Activated CD8-positive, alpha-beta T cell treated with anti-CD3 and anti-CD28 coated beads, Interleukin-2, amount 10 ng/mL, durations not matched to agents 7 days and 5 days (primary cell): ENCODE data around the gene FOLH1. TPM values are rescaled to one million over a fixed set of nuclear protein-coding genes. Genes with fewer than 3 reads are reported as not detected.
"Not testable (repeated sequence)": the region's sequence is repeated elsewhere in the genome, so short reads cannot be mapped to it uniquely, and the experiment has no call there.

Source experiments
- ATAC-seq: fragments of 150-1000 bp; cut with Tn5 transposase; one replicate; pipeline ENCODE4 v1.10.0; 2021; ENCODE audit warnings: moderate library complexity
- CTCF ChIA-PET: fragments of 350-600 bp; sonication (Branson Sonifier 250); formaldehyde crosslinking; loops from one replicate; lab custom pipeline; 2021; ENCODE audit warnings: antibody characterized with exemption; lab: Charles Lee
- POLR2A ChIA-PET: fragments of 350-600 bp; sonication (Branson Sonifier 250); formaldehyde crosslinking; loops from one replicate; lab custom pipeline; 2021; ENCODE audit warnings: antibody characterized with exemption; lab: Charles Lee
- DNase-seq: peaks from one replicate; pipeline ENCODE4 v3.0.0-alpha.2; 2020
- H3K27ac Mint-ChIP-seq: one replicate; pipeline ENCODE4 v1.8.0; 2021; ENCODE audit warnings: mild to moderate bottlenecking, mixed read lengths
- H3K27me3 Mint-ChIP-seq: one replicate; pipeline ENCODE4 v1.8.0; 2021; ENCODE audit warnings: low read depth, mixed read lengths
- H3K36me3 Mint-ChIP-seq: one replicate; pipeline ENCODE4 v1.8.0; 2021; ENCODE audit warnings: low read depth, mixed read lengths
- H3K4me1 Mint-ChIP-seq: one replicate; pipeline ENCODE4 v1.8.0; 2021; ENCODE audit warnings: low read depth, mixed read lengths
- H3K4me3 Mint-ChIP-seq: one replicate; pipeline ENCODE4 v1.8.0; 2021; ENCODE audit warnings: mild to moderate bottlenecking, mixed read lengths
- H3K9me3 Mint-ChIP-seq: one replicate; pipeline ENCODE4 v1.8.0; 2022; ENCODE audit warnings: mixed read lengths; ENCODE audit not compliant: insufficient read depth
- total RNA-seq, 2 experiments: library from RNA; stranded (reverse); gene quantifications; one replicate each; pipeline ENCODE4 v1.2.3, GENCODE V29; 2021

Gene FOLH1
- total RNA-seq, 2 experiments from 2014 or later: not detected

DNA sequence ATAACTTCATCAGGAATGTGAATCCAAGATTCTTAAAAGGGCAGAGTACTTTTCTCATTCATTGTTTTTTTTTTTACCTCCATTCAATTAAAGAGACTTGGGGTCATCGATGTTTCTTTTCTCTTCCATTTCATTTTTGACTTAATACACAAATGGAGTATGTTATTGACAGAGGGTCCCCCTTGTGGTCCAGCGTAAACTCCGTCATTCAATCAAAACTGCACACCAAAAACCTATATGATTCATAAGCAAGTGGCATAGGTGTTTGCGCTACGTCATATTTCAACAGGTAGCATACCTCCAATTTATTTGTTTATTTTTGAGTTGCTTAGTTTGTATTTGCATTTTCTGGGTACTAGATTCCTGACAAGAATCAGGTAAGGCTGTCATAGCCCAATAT lies 12.7 kb upstream of the FOLH1 start:
- Mint-ChIP-seq H3K9me3 (no peaks in the 10 kb centered on the region), H3K4me3 (no peak overlapping the region), H3K27ac (no peak overlapping the region), H3K4me1 (no peaks in the 10 kb centered on the region), H3K36me3 (no peaks in the 10 kb centered on the region), H3K27me3 (no peaks in the 10 kb centered on the region)
- ChIA-PET POLR2A (no interaction called here), CTCF (no interaction called here)
- no peak for ATAC-seq
- no peak for DNase-seq

DNA sequence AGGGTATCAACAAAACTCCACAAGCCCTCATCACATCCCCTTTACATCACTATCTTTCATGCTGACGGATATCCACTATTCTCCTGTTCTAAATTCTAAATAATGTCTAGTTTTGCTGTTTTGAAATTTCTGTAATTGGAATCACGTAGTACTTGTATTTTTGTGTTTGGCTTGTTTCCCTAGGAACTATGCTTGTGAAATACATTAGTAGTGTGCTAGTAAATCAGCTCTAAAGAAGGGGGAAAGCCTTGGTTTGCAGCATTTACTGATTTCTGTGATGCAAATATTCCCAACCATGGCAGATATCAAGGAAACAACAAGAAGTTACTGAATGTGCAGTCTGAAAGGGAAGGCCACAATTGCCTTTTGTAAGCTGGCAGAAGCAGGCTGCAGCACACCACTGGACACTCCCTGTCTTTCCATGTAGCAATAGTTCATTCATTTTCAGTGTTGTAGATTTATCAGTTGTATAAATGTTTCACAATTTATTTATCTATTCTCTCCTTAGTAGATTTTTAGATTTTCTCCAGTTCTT lies 4.7 kb upstream of the FOLH1 start:
- ChIA-PET POLR2A (no interaction called here), CTCF (no interaction called here)
- no peak for DNase-seq
- ATAC-seq: no peak
- Mint-ChIP-seq H3K27ac (no peak overlapping the region), H3K9me3 (peaks cover 7% of the 10 kb centered on the region), H3K27me3 (no peaks in the 10 kb centered on the region), H3K36me3 (no peaks in the 10 kb centered on the region), H3K4me3 (no peak overlapping the region), H3K4me1 (no peaks in the 10 kb centered on the region)

DNA sequence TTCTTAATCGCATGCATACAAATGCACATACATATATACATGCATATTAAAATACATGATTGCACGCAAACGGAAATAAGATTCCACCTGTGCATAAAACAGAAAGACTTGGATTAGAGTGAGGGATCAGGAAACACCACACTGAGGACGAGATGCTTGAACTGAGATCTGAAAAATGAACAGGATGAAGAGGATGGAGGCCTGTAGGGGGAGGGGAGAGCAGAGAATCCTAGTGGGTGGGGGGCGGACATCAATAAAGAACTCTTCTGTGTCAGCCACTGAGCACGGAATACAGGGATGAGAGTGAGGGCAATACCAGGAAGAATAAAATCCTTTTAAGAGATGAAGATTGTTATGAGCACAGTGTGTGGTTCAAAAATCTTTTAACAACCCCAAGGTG lies 1.4 kb downstream of the FOLH1 start:
- H3K27me3 Mint-ChIP-seq, ATAC-seq, H3K4me1 Mint-ChIP-seq, H3K9me3 Mint-ChIP-seq, H3K36me3 Mint-ChIP-seq, H3K27ac Mint-ChIP-seq, CTCF ChIA-PET, DNase-seq, H3K4me3 Mint-ChIP-seq, POLR2A ChIA-PET: not testable (repeated sequence)

DNA sequence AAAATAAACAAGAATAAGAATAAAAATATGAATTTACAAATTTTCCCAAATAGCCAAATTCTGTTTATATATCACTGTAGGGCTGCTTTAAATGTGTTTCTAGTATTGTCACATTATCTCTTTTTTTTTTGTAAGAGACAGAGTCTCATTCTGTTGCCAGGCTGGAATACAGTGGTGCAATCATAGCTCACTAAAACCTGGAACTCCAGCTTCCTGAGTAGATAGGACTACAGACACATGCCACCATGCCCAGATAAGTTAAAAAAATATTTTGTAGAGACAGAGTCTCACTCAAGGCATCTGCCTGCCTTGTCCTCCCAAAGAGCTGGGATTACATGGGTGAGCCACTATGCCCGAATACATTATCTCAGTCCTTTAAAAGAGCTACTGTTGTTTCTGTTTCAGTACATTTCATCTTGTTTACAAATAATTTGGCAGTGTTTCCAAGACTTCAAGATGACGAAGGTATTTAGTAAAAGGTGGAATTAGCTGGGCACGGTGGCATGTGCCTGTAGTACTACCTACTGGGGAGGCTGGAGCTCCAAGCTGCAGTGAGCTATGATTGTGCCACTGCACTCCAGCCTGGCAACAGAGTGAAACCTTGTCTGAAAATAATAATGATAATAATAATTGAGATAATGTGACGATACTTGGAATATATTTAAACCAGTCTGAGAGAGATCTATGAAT lies 6.0 kb downstream of the FOLH1 start:
- CTCF ChIA-PET: no interaction called here
- Mint-ChIP-seq H3K27ac (no peak overlapping the region), H3K27me3 (no peaks in the 10 kb centered on the region), H3K4me3 (no peak overlapping the region), H3K9me3 (no peaks in the 10 kb centered on the region), H3K4me1 (no peaks in the 10 kb centered on the region), H3K36me3 (no peaks in the 10 kb centered on the region)
- ATAC-seq (no peak), DNase-seq (no peak)
- POLR2A ChIA-PET: no interaction called here

DNA sequence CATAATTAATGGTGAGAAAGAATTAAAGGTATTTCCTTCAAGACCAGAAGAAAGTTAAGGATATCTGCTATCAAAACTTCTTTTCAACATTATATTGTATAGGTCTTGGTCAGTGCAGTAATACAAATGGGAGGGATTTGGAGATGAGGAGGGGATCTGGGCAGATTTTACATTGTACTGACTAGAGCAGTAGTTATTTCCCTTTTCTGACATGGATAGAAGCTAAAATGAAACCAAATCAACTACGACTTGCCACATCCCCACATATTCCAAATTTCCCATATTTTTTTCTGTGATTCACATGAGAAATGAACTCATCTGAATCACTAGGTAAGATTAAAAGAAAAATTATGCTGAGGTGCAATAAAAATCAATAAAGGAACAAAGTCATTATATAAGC lies 11.6 kb downstream of the FOLH1 start:
- ATAC-seq, DNase-seq, H3K27me3 Mint-ChIP-seq, H3K27ac Mint-ChIP-seq, H3K9me3 Mint-ChIP-seq, POLR2A ChIA-PET, H3K4me1 Mint-ChIP-seq, CTCF ChIA-PET, H3K36me3 Mint-ChIP-seq, H3K4me3 Mint-ChIP-seq: not testable (repeated sequence)

DNA sequence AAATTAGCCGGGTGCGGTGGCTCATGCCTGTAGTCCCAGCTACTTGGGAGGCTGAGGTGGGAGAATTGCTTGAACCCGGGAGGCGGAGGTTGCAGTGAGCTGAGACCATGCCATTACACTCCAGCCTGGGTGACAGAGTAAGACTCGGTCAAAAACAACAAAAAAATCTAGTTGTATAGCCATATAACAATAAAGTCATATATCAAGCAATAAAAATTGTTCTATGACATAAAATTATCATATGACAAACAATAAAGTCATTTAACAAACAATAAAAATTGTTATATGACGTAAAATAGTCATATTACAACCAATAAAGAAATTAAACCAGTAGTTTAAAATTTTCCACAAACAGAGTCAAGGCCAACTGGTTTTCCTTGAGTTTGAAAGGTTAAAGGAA lies 12.4 kb downstream of the FOLH1 start:
- DNase-seq, H3K4me1 Mint-ChIP-seq, POLR2A ChIA-PET, CTCF ChIA-PET, H3K9me3 Mint-ChIP-seq, H3K27ac Mint-ChIP-seq, ATAC-seq, H3K4me3 Mint-ChIP-seq, H3K27me3 Mint-ChIP-seq, H3K36me3 Mint-ChIP-seq: not testable (repeated sequence)

DNA sequence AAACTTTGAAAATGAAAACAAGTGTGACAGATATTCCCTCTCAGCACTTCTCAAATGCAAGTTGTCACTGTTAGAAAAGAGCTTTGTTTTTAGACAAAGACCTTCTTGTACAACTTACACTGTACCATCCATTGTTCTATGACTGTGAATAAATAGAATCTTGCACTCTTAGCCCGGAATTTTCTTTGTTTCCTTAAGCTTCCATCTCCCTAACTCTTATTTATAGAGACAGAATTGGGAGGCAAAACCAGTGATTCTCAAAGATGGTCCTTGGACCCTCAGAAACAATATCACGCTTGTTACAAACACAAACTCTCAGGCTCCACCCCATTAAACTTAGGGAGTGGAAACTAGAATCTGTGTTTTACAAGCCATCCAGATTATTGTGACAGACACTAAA lies 18.1 kb downstream of the FOLH1 start:
- ATAC-seq, POLR2A ChIA-PET, CTCF ChIA-PET, DNase-seq, H3K9me3 Mint-ChIP-seq, H3K27me3 Mint-ChIP-seq, H3K4me1 Mint-ChIP-seq, H3K36me3 Mint-ChIP-seq, H3K27ac Mint-ChIP-seq, H3K4me3 Mint-ChIP-seq: not testable (repeated sequence)

DNA sequence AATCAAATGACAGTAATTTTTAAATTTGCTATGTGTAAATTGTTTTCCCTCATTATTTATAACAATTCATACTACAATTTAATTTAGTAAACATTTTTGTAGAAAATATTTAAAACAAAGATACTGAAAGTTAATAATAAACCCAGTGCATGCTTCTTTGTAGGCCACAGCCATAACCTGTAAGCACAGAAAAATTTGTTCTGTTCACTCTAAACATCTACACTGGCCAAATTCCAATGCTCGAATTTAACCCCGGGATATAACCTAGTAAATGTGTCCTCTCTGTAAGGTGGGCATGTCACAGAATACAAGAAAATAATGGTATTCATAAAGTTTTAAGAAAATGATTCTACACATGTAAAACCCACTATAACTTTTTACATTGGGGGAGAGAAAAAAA lies 22.2 kb downstream of the FOLH1 start:
- H3K27ac Mint-ChIP-seq, CTCF ChIA-PET, H3K4me1 Mint-ChIP-seq, ATAC-seq, DNase-seq, H3K4me3 Mint-ChIP-seq, H3K27me3 Mint-ChIP-seq, H3K9me3 Mint-ChIP-seq, H3K36me3 Mint-ChIP-seq, POLR2A ChIA-PET: not testable (repeated sequence)

DNA sequence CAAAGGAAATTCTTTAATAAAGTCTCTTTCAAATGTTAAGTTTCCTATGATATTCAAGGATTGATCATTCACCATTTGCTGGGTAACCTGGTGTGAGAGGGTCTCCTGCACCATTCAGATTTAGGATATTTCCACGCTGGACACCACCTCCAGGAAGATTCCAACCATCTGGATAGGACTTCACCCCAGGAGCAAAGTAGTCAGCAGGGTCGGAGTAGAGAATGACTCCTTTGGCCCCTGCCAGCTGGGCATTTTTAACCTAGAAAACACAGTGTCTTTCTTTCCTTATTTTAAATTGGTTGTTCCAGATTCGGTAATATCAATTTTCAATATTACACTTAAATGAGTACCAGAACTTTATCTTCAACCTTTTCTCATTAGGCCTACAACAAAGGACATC lies 22.8 kb downstream of the FOLH1 start:
- H3K4me1 Mint-ChIP-seq, ATAC-seq, H3K4me3 Mint-ChIP-seq, H3K27ac Mint-ChIP-seq, POLR2A ChIA-PET, H3K27me3 Mint-ChIP-seq, H3K9me3 Mint-ChIP-seq, CTCF ChIA-PET, DNase-seq, H3K36me3 Mint-ChIP-seq: not testable (repeated sequence)

DNA sequence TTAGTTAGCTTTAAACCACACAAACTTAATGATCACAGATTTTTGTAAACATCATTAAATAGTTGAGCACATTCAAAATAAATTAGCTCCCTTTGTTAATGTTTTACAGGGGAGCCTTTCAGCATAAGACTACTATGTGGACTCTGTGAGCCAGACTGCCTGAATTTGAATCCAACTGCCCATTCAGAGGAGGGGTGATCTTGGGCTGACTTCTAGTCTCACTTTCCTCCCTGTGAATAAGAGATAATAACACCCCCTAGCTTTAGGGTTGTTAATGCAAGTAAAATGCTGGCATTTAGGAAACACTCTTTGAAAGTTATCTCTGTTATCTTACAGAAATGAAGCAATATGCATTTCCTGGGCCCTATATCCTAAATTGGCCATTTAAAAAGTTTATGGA lies 23.6 kb downstream of the FOLH1 start:
- H3K4me1 Mint-ChIP-seq, POLR2A ChIA-PET, DNase-seq, ATAC-seq, H3K27me3 Mint-ChIP-seq, H3K4me3 Mint-ChIP-seq, H3K36me3 Mint-ChIP-seq, CTCF ChIA-PET, H3K27ac Mint-ChIP-seq: not testable (repeated sequence)
- peaks cover 11% of the 10 kb centered on the region for H3K9me3 Mint-ChIP-seq

DNA sequence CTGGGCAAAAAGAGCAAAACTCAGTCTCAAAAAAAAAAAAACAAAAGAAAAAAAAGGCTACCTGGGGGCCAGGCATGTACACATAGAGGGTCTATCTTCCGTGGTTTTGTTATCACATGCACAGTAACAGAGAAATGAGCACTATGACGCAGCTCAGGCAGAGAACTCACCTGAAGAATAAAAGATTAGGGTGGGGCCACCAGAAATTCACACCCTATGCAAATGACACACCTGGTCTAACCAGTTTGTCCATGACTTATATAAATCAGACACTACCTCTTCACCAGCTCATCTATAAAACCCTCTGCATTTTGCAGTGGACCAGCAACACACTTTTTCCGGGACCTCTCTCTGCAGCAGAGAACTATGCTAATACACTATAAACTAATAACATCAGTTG lies 30.5 kb downstream of the FOLH1 start:
- H3K27me3 Mint-ChIP-seq, ATAC-seq, H3K27ac Mint-ChIP-seq, H3K4me3 Mint-ChIP-seq, CTCF ChIA-PET, H3K36me3 Mint-ChIP-seq, H3K4me1 Mint-ChIP-seq, DNase-seq, POLR2A ChIA-PET: not testable (repeated sequence)
- peaks cover 16% of the 10 kb centered on the region for H3K9me3 Mint-ChIP-seq

DNA sequence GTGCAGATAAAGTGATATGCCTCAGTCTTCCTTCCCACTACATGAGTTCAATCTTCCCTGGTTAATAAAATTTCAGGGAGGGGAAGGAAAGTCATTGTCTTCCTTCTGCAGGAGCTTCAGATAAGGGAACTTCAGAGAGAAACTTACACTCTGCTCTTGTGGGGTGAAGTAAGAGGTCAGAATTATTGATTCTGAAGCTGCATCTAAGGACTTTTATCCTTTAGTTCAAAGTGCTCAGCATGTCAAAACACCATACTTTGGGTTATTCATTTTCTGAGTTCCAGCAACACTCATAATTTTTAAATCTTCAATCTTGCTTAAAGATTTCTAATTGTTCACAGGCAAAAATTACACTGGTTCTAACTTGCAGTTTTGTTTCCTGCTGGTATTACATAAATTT lies 33.0 kb downstream of the FOLH1 start:
- H3K4me1 Mint-ChIP-seq, H3K27me3 Mint-ChIP-seq, POLR2A ChIA-PET, CTCF ChIA-PET, H3K27ac Mint-ChIP-seq, ATAC-seq, DNase-seq, H3K4me3 Mint-ChIP-seq, H3K36me3 Mint-ChIP-seq: not testable (repeated sequence)
- H3K9me3 Mint-ChIP-seq: peaks cover 12% of the 10 kb centered on the region
